ENCODE measurements around the gene CDPF1. TPM values are rescaled to one million over a fixed set of nuclear protein-coding genes. Genes with fewer than 3 reads are reported as not detected.
A peak's percentile ranks its signal among the peaks of the same experiment; 100 is the strongest.
"Not testable (repeated sequence)": the region's sequence is repeated elsewhere in the genome, so short reads cannot be mapped to it uniquely, and the experiment has no call there.

CDPF1 gene
- total RNA-seq, 2 experiments from 2014 or later, result 1.6 to 2.6 TPM

- intact Hi-C loops (cut with DNase I, micrococcal nuclease), result loop anchor here in 1 of 2 experiments (2.0 kb wide), 1 partner anchor 15 kb away; no protein-coding TSS in a partner anchor
- TF ChIP-seq, protein P1, sequence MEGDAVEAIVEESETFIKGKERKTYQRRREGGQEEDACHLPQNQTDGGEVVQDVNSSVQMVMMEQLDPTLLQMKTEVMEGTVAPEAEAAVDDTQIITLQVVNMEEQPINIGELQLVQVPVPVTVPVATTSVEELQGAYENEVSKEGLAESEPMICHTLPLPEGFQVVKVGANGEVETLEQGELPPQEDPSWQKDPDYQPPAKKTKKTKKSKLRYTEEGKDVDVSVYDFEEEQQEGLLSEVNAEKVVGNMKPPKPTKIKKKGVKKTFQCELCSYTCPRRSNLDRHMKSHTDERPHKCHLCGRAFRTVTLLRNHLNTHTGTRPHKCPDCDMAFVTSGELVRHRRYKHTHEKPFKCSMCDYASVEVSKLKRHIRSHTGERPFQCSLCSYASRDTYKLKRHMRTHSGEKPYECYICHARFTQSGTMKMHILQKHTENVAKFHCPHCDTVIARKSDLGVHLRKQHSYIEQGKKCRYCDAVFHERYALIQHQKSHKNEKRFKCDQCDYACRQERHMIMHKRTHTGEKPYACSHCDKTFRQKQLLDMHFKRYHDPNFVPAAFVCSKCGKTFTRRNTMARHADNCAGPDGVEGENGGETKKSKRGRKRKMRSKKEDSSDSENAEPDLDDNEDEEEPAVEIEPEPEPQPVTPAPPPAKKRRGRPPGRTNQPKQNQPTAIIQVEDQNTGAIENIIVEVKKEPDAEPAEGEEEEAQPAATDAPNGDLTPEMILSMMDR (IDR thresholded peaks at IDR 0.05), result no peak
- ATAC-seq (ENCODE audit: poor library complexity) (peak; percentile 82), DNase-seq (peak in 13 of 14 experiments; percentile 21 to 73 (median 43))
- H3K9me3 Mint-ChIP-seq, result no peaks in the 10 kb centered on the region
- peak within 1 kb of the TSS; percentile 92 for H3K4me3 Mint-ChIP-seq
- peak within 1 kb of the TSS; percentile 76 for H3K4me3 ChIP-seq (ENCODE audit: low read length)
- no peak within 1 kb of the TSS for H3K27ac ChIP-seq (ENCODE audit: low read depth in 1 of 2, low read length in 2 of 2)
- H3K9me3 ChIP-seq (ENCODE audit: control insufficient read depth in 1 of 2, insufficient read depth in 1 of 2, low read length in 2 of 2), result peaks cover 0 to 5% of the 10 kb centered on the region in 2 experiments
- peaks cover 44% of the 10 kb centered on the region for H3K27me3 Mint-ChIP-seq
- no peak within 1 kb of the TSS for H3K27ac Mint-ChIP-seq
- ChIA-PET CTCF (interaction anchor here (1.4 kb wide), 1 partner anchor 119 kb away, joined by 5 read pairs; no protein-coding TSS in a partner anchor), POLR2A (interaction anchor here (1.1 to 2.1 kb wide), 4 partner anchors 18 to 118 kb away, joined by 3 to 15 read pairs (median 3); partner anchors contain the start of genes CDPF1 and GTSE1)
- peaks cover 20% of the 10 kb centered on the region for H3K4me1 Mint-ChIP-seq (ENCODE audit: low read depth)
- no peaks in the 10 kb centered on the region for H3K36me3 ChIP-seq (ENCODE audit: insufficient read depth, low read length)
- H3K27me3 ChIP-seq (ENCODE audit: control insufficient read depth in 1 of 2, insufficient read depth in 2 of 2, low read length in 2 of 2), result peaks cover 5 to 8% of the 10 kb centered on the region in 2 experiments
- H3K4me1 ChIP-seq (ENCODE audit: insufficient read depth, low read length), result peaks cover 19% of the 10 kb centered on the region
- H3K36me3 Mint-ChIP-seq (ENCODE audit: low read depth), result no peaks in the 10 kb centered on the region
These were observed 17.6 kb upstream of the CDPF1 start, which contains the start of gene TTC38 for GRCh38 chr22:46267431-46268279. TTC38 (plus strand) TSS chr22:46268008; CDS start chr22:46268040, 32 bp downstream.

GRCh38 chr22:46265627-46266026, 15.5 kb upstream of the CDPF1 start:
- Mint-ChIP-seq H3K4me1 (ENCODE audit: low read depth) (peaks cover 20% of the 10 kb centered on the region), H3K27me3 (peaks cover 63% of the 10 kb centered on the region), H3K4me3 (peak overlapping the region; percentile 18)
- POLR2A ChIA-PET; ATAC-seq (ENCODE audit: poor library complexity); H3K4me3 ChIP-seq (ENCODE audit: low read length); DNase-seq; H3K36me3 Mint-ChIP-seq (ENCODE audit: low read depth); H3K9me3 Mint-ChIP-seq; CTCF ChIA-PET; H3K36me3 ChIP-seq (ENCODE audit: insufficient read depth, low read length); H3K27ac ChIP-seq (ENCODE audit: low read depth in 1 of 2, low read length in 2 of 2); H3K27ac Mint-ChIP-seq: not testable (repeated sequence)
- peaks cover 19% of the 10 kb centered on the region for H3K4me1 ChIP-seq (ENCODE audit: insufficient read depth, low read length)
- intact Hi-C loops (cut with DNase I, micrococcal nuclease), result loop anchor here in 1 of 2 experiments (2.0 kb wide), 1 partner anchor 13 kb away; no protein-coding TSS in a partner anchor
- H3K9me3 ChIP-seq (ENCODE audit: control insufficient read depth in 1 of 2, insufficient read depth in 1 of 2, low read length in 2 of 2), result peaks cover 0 to 11% of the 10 kb centered on the region in 2 experiments
- H3K27me3 ChIP-seq (ENCODE audit: control insufficient read depth in 1 of 2, insufficient read depth in 2 of 2, low read length in 2 of 2), result peaks cover 17 to 26% of the 10 kb centered on the region in 2 experiments

DNA sequence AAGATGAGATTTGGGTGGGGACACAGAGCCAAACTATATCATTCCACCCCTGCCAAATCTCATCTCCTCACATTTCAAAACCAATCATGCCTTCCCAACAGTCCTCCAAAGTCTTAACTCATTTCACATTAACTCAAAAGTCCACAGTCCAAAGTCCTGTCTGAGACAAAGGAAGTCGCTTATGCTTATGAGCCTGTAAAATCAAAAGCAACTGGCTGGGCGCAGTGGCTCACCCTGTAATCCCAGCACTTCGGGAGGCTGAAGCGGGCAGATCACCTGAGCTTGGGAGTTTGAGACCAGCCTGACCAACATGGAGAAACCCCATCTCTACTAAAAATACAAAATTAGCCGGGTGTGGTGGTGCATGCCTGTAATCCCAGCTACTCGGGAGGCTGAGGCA, 14.4 kb upstream of the CDPF1 start:
- CTCF ChIA-PET; DNase-seq; H3K27ac Mint-ChIP-seq; intact Hi-C loops (cut with DNase I, micrococcal nuclease); H3K4me3 ChIP-seq (ENCODE audit: low read length); POLR2A ChIA-PET; ATAC-seq (ENCODE audit: poor library complexity); H3K4me3 Mint-ChIP-seq; H3K36me3 Mint-ChIP-seq (ENCODE audit: low read depth); H3K36me3 ChIP-seq (ENCODE audit: insufficient read depth, low read length); H3K9me3 Mint-ChIP-seq; H3K27ac ChIP-seq (ENCODE audit: low read depth in 1 of 2, low read length in 2 of 2): not testable (repeated sequence)
- H3K27me3 Mint-ChIP-seq, result peaks cover 74% of the 10 kb centered on the region
- peaks cover 0 to 11% of the 10 kb centered on the region in 2 experiments for H3K9me3 ChIP-seq (ENCODE audit: control insufficient read depth in 1 of 2, insufficient read depth in 1 of 2, low read length in 2 of 2)
- peaks cover 19% of the 10 kb centered on the region for H3K4me1 ChIP-seq (ENCODE audit: insufficient read depth, low read length)
- peaks cover 18 to 28% of the 10 kb centered on the region in 2 experiments for H3K27me3 ChIP-seq (ENCODE audit: control insufficient read depth in 1 of 2, insufficient read depth in 2 of 2, low read length in 2 of 2)
- peaks cover 13% of the 10 kb centered on the region for H3K4me1 Mint-ChIP-seq (ENCODE audit: low read depth)

- CTCF ChIA-PET, result no interaction called here
- intact Hi-C loops (cut with DNase I, micrococcal nuclease), result no loop called here
- POLR2A ChIA-PET, result no interaction called here
- Histone ChIP-seq H3K4me3 (ENCODE audit: low read length) (no peak within 1 kb of the TSS), H3K27ac (ENCODE audit: low read depth in 1 of 2, low read length in 2 of 2) (no peak within 1 kb of the TSS), H3K4me1 (ENCODE audit: insufficient read depth, low read length) (peaks cover 10% of the 10 kb centered on the region), H3K9me3 (ENCODE audit: control insufficient read depth in 1 of 2, insufficient read depth in 1 of 2, low read length in 2 of 2) (peaks cover 0 to 11% of the 10 kb centered on the region in 2 experiments), H3K27me3 (ENCODE audit: control insufficient read depth in 1 of 2, insufficient read depth in 2 of 2, low read length in 2 of 2) (peaks cover 24 to 28% of the 10 kb centered on the region in 2 experiments), H3K36me3 (ENCODE audit: insufficient read depth, low read length) (no peaks in the 10 kb centered on the region)
- Mint-ChIP-seq H3K9me3 (no peaks in the 10 kb centered on the region), H3K27ac (no peak within 1 kb of the TSS), H3K4me3 (no peak within 1 kb of the TSS), H3K4me1 (ENCODE audit: low read depth) (peaks cover 8% of the 10 kb centered on the region), H3K36me3 (ENCODE audit: low read depth) (no peaks in the 10 kb centered on the region), H3K27me3 (peaks cover 82% of the 10 kb centered on the region)
- DNase-seq, result no peak
- no peak for ATAC-seq (ENCODE audit: poor library complexity)
- TF ChIP-seq, protein P1 (IDR thresholded peaks at IDR 0.05), result no peak
These were observed 13.1 kb upstream of the CDPF1 start, which contains the start of gene PKDREJ for GRCh38 chr22:46263216-46263590. PKDREJ (minus strand) TSS chr22:46263343; CDS start chr22:46263322, 21 bp downstream.
